MM.1S (cell line): ENCODE measurements around the gene CABP4.

ENCODE experiments used
- DNase-seq: peaks from one replicate; pipeline ENCODE4 v3.0.0-alpha.2; 2015
- H2AFZ ChIP-seq: fragments of 300-600 bp; sonication (generic); 2 replicates; pipeline ENCODE4 v1.6.0; 2016; ENCODE audit warnings: antibody characterized with exemption, low read length
- H3F3A ChIP-seq: fragments of 300-600 bp; sonication (generic); 2 replicates; pipeline ENCODE4 v1.6.1; 2016; ENCODE audit warnings: mild to moderate bottlenecking, antibody characterized with exemption, low read length, moderate library complexity, mixed read lengths; ENCODE audit not compliant: insufficient read depth
- H3K27ac ChIP-seq: fragments of 300-600 bp; sonication (generic); 2 replicates; pipeline ENCODE4 v1.5.1; 2016; ENCODE audit warnings: mild to moderate bottlenecking, low read length
- H3K27me3 ChIP-seq: fragments of 300-600 bp; sonication (generic); replicated peaks from 2 replicates; pipeline ENCODE4 v1.6.0; 2016; ENCODE audit warnings: low read length; ENCODE audit not compliant: insufficient read depth
- H3K36me3 ChIP-seq: fragments of 300-600 bp; sonication (generic); replicated peaks from 2 replicates; pipeline ENCODE4 v1.6.1; 2016; ENCODE audit warnings: mild to moderate bottlenecking, low read length, mixed read lengths; ENCODE audit not compliant: insufficient read depth
- H3K4me1 ChIP-seq: fragments of 300-600 bp; sonication (generic); 2 replicates; pipeline ENCODE4 v1.6.1; 2016; ENCODE audit warnings: low read length, mixed read lengths
- H3K4me2 ChIP-seq: fragments of 300-600 bp; sonication (generic); 2 replicates; pipeline ENCODE4 v1.6.0; 2016; ENCODE audit warnings: low read depth, low read length
- H3K4me3 ChIP-seq: fragments of 300-600 bp; sonication (generic); 2 replicates; pipeline ENCODE4 v1.5.1; 2016; ENCODE audit warnings: low read length, mixed read lengths
- H3K79me2 ChIP-seq: fragments of 300-600 bp; sonication (generic); 2 replicates; pipeline ENCODE4 v1.6.1; 2016; ENCODE audit warnings: mixed run types, low read length, mixed read lengths
- H3K9ac ChIP-seq: fragments of 300-600 bp; sonication (generic); 2 replicates; pipeline ENCODE4 v1.6.1; 2016; ENCODE audit warnings: low read length, mixed read lengths
- H3K9me2 ChIP-seq: fragments of 300-600 bp; sonication (generic); replicated peaks from 2 replicates; pipeline ENCODE4 v1.6.1; 2016; ENCODE audit warnings: mild to moderate bottlenecking, low read length, mixed read lengths; ENCODE audit not compliant: insufficient read depth
- H3K9me3 ChIP-seq: fragments of 300-600 bp; sonication (generic); replicated peaks from 2 replicates; pipeline ENCODE4 v1.6.1; 2016; ENCODE audit warnings: mild to moderate bottlenecking, low read length, mixed read lengths; ENCODE audit not compliant: insufficient read depth
- H4K20me1 ChIP-seq: fragments of 300-600 bp; sonication (generic); 2 replicates; pipeline ENCODE4 v1.6.1; 2016; ENCODE audit warnings: mild to moderate bottlenecking, low read length, moderate library complexity, mixed read lengths; ENCODE audit not compliant: insufficient read depth
- EZH2 ChIP-seq: fragments of 300-600 bp; sonication (generic); optimal IDR thresholded peaks from 2 replicates; pipeline ENCODE3; 2017; ENCODE audit warnings: low read depth, mild to moderate bottlenecking, antibody characterized with exemption, low read length, mixed read lengths
- EZH2phosphoT487 ChIP-seq: fragments of 300-600 bp; sonication (generic); IDR thresholded peaks from 2 replicates; pipeline ENCODE4 v1.6.1; 2018; ENCODE audit warnings: antibody characterized with exemption, low read length
- TF ChIP-seq, protein P1 (sequence below): fragments of 300-600 bp; sonication (generic); IDR thresholded peaks from 2 replicates; pipeline ENCODE4 v1.5.1; 2016; ENCODE audit warnings: antibody characterized with exemption, low read length, mixed read lengths

The CABP4 gene

DNA sequence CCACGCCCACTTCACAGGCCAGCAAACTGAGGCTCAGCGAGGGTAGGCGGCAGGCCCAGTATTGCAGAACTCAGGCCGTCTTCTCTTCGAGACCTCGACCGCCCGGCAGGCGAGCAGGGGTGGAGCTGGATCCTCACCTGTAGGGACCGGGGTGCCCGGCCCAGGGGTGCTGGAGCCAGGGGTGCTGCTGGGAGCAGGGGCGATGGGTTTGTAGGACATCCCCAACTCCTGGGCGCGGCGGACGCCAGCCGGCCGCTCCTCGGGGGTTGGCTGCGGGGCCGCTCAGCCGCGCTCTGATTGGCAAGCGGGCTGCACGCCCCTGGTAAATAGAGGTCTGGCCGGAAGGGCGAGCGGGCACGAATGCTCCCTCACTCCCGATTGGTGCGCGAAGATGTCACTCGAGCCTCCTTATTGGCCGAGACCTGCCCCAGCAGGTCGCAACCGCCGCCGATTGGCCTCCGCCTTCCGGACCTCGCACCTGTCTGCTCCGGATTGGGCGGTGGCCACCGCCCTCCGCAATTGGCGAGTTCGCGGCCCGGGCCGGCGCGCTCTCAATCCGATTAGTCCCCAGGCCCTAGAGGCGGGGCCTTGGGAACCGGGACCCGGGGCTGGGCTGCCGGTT lies 52.8 kb downstream of the CABP4 start, which contains the start of gene CDK2AP2:
Gene CDK2AP2 (minus strand): TSS at position 299 of the 622 bp plus-strand sequence. CDS start 80 bp downstream, at position 219.
- Histone ChIP-seq H2AFZ (peak within 1 kb of the TSS; percentile 85), H3K9me2 (no peaks in the 10 kb centered on the region), H3K4me2 (peak within 1 kb of the TSS; percentile 97), H3K79me2 (peaks cover 13% of the 10 kb centered on the region), H3K4me1 (peaks cover 20% of the 10 kb centered on the region), H3K27me3 (peaks cover 52% of the 10 kb centered on the region), H3K27ac (peak within 1 kb of the TSS; percentile 90), H3K4me3 (peak within 1 kb of the TSS; percentile 75), H3K9me3 (no peaks in the 10 kb centered on the region), H3K36me3 (no peaks in the 10 kb centered on the region), H3K9ac (peak within 1 kb of the TSS; percentile 93), H3F3A (peaks cover 14% of the 10 kb centered on the region), H4K20me1 (no peaks in the 10 kb centered on the region)
- DNase-seq: peak; percentile 100
- TF ChIP-seq, protein P1, sequence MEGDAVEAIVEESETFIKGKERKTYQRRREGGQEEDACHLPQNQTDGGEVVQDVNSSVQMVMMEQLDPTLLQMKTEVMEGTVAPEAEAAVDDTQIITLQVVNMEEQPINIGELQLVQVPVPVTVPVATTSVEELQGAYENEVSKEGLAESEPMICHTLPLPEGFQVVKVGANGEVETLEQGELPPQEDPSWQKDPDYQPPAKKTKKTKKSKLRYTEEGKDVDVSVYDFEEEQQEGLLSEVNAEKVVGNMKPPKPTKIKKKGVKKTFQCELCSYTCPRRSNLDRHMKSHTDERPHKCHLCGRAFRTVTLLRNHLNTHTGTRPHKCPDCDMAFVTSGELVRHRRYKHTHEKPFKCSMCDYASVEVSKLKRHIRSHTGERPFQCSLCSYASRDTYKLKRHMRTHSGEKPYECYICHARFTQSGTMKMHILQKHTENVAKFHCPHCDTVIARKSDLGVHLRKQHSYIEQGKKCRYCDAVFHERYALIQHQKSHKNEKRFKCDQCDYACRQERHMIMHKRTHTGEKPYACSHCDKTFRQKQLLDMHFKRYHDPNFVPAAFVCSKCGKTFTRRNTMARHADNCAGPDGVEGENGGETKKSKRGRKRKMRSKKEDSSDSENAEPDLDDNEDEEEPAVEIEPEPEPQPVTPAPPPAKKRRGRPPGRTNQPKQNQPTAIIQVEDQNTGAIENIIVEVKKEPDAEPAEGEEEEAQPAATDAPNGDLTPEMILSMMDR: no peak
- TF ChIP-seq EZH2phosphoT487 (no peak), EZH2 (no peak)

DNA sequence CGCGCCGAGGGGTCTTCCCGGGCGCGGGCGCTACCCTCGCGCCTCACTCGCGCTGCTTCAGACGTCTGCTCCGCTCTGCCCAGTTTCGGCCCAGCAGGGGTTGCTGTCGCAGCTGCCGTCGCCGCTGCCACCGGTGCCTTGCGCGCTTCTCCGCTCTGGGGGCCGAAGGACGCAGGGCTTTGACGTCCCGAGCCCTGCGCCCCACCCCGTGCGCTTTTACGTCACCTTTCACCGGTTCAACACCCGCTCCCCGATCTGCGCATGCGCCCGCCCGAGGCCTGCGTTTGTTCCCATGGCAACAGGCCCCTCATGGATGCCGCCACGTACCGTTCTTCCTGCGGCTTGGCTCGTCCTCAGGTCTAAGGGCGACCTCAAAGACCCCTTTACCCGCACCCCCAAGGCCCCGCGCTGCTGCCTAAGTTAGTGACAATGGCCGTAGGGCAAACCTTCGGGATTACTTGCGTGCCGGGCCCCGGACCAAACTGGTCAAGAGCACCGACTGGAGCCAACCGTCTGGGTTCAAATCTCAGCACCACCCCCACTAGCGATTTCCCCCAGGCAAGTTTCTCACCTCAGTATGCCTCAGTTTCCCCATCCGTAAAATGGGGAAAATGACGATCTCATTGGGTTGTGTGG lies 53.5 kb downstream of the CABP4 start:
- Histone ChIP-seq H3K4me2 (peak overlapping the region; percentile 76), H3F3A (peaks cover 14% of the 10 kb centered on the region), H2AFZ (peak overlapping the region; percentile 85), H3K36me3 (no peaks in the 10 kb centered on the region), H3K4me1 (peaks cover 20% of the 10 kb centered on the region), H3K27ac (peak overlapping the region; percentile 90), H3K4me3 (peak overlapping the region; percentile 75), H3K9ac (peak overlapping the region; percentile 93), H3K27me3 (peaks cover 51% of the 10 kb centered on the region), H4K20me1 (no peaks in the 10 kb centered on the region), H3K79me2 (peaks cover 13% of the 10 kb centered on the region), H3K9me3 (no peaks in the 10 kb centered on the region), H3K9me2 (no peaks in the 10 kb centered on the region)
- peak; percentile 98 for DNase-seq
- TF ChIP-seq EZH2phosphoT487 (no peak), EZH2 (no peak)
- TF ChIP-seq, protein P1: no peak

DNA sequence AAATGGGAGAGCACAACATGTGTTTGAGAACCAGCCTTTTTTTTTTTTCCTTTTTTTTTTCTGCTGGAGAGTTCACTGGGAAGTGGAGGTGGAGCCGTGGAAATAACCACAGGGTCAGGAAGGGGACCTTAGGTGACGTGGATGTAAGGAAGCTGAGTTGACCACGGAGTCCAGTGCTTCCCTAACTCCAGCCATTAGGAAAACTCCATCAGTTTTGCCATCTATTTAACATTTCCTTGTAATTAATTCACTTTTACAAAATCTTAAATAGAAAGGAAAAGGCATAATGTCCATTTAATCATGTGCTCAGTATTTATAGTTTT lies 54.8 kb downstream of the CABP4 start:
- no peaks in the 10 kb centered on the region for H3K36me3 ChIP-seq
- peaks cover 14% of the 10 kb centered on the region for H3F3A ChIP-seq
- H3K9me2 ChIP-seq: no peaks in the 10 kb centered on the region
- H4K20me1 ChIP-seq: no peaks in the 10 kb centered on the region; the same call in 1 of the 2 replicates
- H3K9me3 ChIP-seq: no peaks in the 10 kb centered on the region
- no peak overlapping the region for H3K9ac ChIP-seq
- H3K4me3 ChIP-seq: no peak overlapping the region
- peaks cover 13% of the 10 kb centered on the region for H3K79me2 ChIP-seq
- peaks cover 20% of the 10 kb centered on the region for H3K4me1 ChIP-seq
- H3K27me3 ChIP-seq: peaks cover 53% of the 10 kb centered on the region
- no peak overlapping the region for H3K4me2 ChIP-seq
- TF ChIP-seq EZH2phosphoT487 (no peak), EZH2 (no peak)
- TF ChIP-seq, protein P1: no peak
- no peak overlapping the region for H2AFZ ChIP-seq
- no peak for DNase-seq
- H3K27ac ChIP-seq: no peak overlapping the region
